WTC11 (cell line): Measurements from ENCODE around the gene LRRIQ1. TPM values are rescaled to one million over a fixed set of nuclear protein-coding genes. Genes with fewer than 3 reads are reported as not detected.

Experiments used
- ATAC-seq: fragments of 200-7000 bp; cut with Tn5 transposase; 2 replicates; pipeline ENCODE4 v1.10.0; 2021; ENCODE audit warnings: mild to moderate bottlenecking, moderate library complexity
- CTCF ChIA-PET: fragments of 300-600 bp; sonication (Branson Sonifier 250); formaldehyde crosslinking; loops from one replicate; lab custom pipeline; 2021; ENCODE audit warnings: antibody characterized with exemption; lab: Charles Lee
- POLR2A ChIA-PET: fragments of 350-600 bp; sonication (Branson Sonifier 250); formaldehyde crosslinking; loops from one replicate; lab custom pipeline; 2021; ENCODE audit warnings: antibody characterized with exemption; lab: Charles Lee
- DNase-seq: peaks from one replicate; pipeline ENCODE4 v3.0.0; 2021; ENCODE audit warnings: low spot score
- H3K27ac Mint-ChIP-seq: 2 replicates; pipeline ENCODE4 v1.8.0; 2021; ENCODE audit warnings: mixed read lengths
- H3K27me3 Mint-ChIP-seq: 2 replicates; pipeline ENCODE4 v1.8.0; 2021; ENCODE audit warnings: low read depth, mild to moderate bottlenecking, moderate library complexity, mixed read lengths
- H3K36me3 Mint-ChIP-seq: 2 replicates; pipeline ENCODE4 v1.8.0; 2021; ENCODE audit warnings: mixed read lengths
- H3K4me1 Mint-ChIP-seq: 2 replicates; pipeline ENCODE4 v1.8.0; 2022; ENCODE audit warnings: mixed read lengths
- H3K4me3 Mint-ChIP-seq: 2 replicates; pipeline ENCODE4 v1.8.0; 2021; ENCODE audit warnings: mild to moderate bottlenecking, moderate library complexity, mixed read lengths
- H3K9me3 Mint-ChIP-seq: 2 replicates; pipeline ENCODE4 v1.8.0; 2021; ENCODE audit warnings: mixed read lengths
- AR ChIP-seq: fragments of 250-450 bp; sonication (Bioruptor Pico); IDR thresholded peaks from 2 replicates; pipeline ENCODE4 v1.9.0; 2021; ENCODE audit warnings: mild to moderate bottlenecking
- ATF2 ChIP-seq: sonication (generic); formaldehyde crosslinking; IDR thresholded peaks from 2 replicates; pipeline ENCODE4 v1.8.1; 2022; ENCODE audit warnings: low read depth, missing genetic modification reagents, borderline replicate concordance
- CBFB ChIP-seq: sonication (generic); formaldehyde crosslinking; IDR thresholded peaks from 2 replicates; pipeline ENCODE4 v1.8.1; 2022; ENCODE audit warnings: mild to moderate bottlenecking, low read depth, missing genetic modification reagents
- E2F1 ChIP-seq: sonication (generic); formaldehyde crosslinking; IDR thresholded peaks from 2 replicates; pipeline ENCODE4 v1.8.0; 2022; ENCODE audit warnings: mild to moderate bottlenecking, missing genetic modification reagents
- EMX1 ChIP-seq: fragments of 250-450 bp; sonication (Bioruptor Pico); IDR thresholded peaks from 2 replicates; pipeline ENCODE4 v1.8.0; 2021; ENCODE audit warnings: mild to moderate bottlenecking
- ESRRA ChIP-seq: sonication (generic); formaldehyde crosslinking; IDR thresholded peaks from 2 replicates; pipeline ENCODE4 v1.8.1; 2022; ENCODE audit warnings: mild to moderate bottlenecking, missing genetic modification reagents, borderline replicate concordance
- GRHL2 ChIP-seq: fragments of 250-450 bp; sonication (Bioruptor Pico); IDR thresholded peaks from 2 replicates; pipeline ENCODE4 v1.8.0; 2022; ENCODE audit warnings: mild to moderate bottlenecking, moderate library complexity; ENCODE audit not compliant: insufficient replicate concordance, severe bottlenecking
- IRF1 ChIP-seq: sonication (generic); formaldehyde crosslinking; IDR thresholded peaks from 2 replicates; pipeline ENCODE4 v1.8.0; 2023; ENCODE audit warnings: missing genetic modification reagents
- MYBL2 ChIP-seq: sonication (generic); formaldehyde crosslinking; IDR thresholded peaks from 2 replicates; pipeline ENCODE4 v1.8.1; 2023; ENCODE audit warnings: mild to moderate bottlenecking, moderate library complexity, missing genetic modification reagents
- SMAD4 ChIP-seq: sonication (generic); formaldehyde crosslinking; IDR thresholded peaks from 2 replicates; pipeline ENCODE4 v1.8.0; 2022; ENCODE audit warnings: mild to moderate bottlenecking, missing genetic modification reagents
- SOX15 ChIP-seq: fragments of 250-450 bp; sonication (Bioruptor Pico); IDR thresholded peaks from 2 replicates; pipeline ENCODE4 v1.9.0; 2021; ENCODE audit warnings: mild to moderate bottlenecking
- TP53 ChIP-seq: sonication (generic); formaldehyde crosslinking; IDR thresholded peaks from 2 replicates; pipeline ENCODE4 v1.8.1; 2023; ENCODE audit warnings: mild to moderate bottlenecking, missing genetic modification reagents
- ZNF121 ChIP-seq: sonication (generic); formaldehyde crosslinking; IDR thresholded peaks from 2 replicates; pipeline ENCODE4 v1.8.0; 2023; ENCODE audit warnings: missing genetic modification reagents
- ZNF263 ChIP-seq: sonication (generic); formaldehyde crosslinking; IDR thresholded peaks from 2 replicates; pipeline ENCODE4 v1.8.1; 2022; ENCODE audit warnings: low read depth, mild to moderate bottlenecking, moderate library complexity, missing genetic modification reagents
- ZNF396 ChIP-seq: fragments of 250-450 bp; sonication (Bioruptor Pico); IDR thresholded peaks from 2 replicates; pipeline ENCODE4 v1.8.0; 2021; ENCODE audit warnings: mild to moderate bottlenecking, moderate library complexity, borderline replicate concordance
- ZNF423 ChIP-seq: fragments of 250-450 bp; sonication (Bioruptor Pico); IDR thresholded peaks from 2 replicates; pipeline ENCODE4 v2.1.2; 2022; ENCODE audit warnings: mild to moderate bottlenecking, moderate library complexity
- ZNF425 ChIP-seq: fragments of 250-450 bp; sonication (Bioruptor Pico); conservative IDR thresholded peaks from 2 replicates; pipeline ENCODE4 v1.9.0; 2021; ENCODE audit warnings: mild to moderate bottlenecking
- ZNF532 ChIP-seq: fragments of 250-450 bp; sonication (Bioruptor Pico); IDR thresholded peaks from 2 replicates; pipeline ENCODE4 v1.9.0; 2021; ENCODE audit warnings: mild to moderate bottlenecking, borderline replicate concordance
- ZNF671 ChIP-seq: fragments of 250-450 bp; sonication (Bioruptor Pico); IDR thresholded peaks from 2 replicates; pipeline ENCODE4 v1.8.0; 2021; ENCODE audit warnings: mild to moderate bottlenecking
- total RNA-seq: library from RNA; stranded (reverse); gene quantifications from 3 replicates; pipeline ENCODE4 v1.2.3, GENCODE V29; 2021

The LRRIQ1 gene
- total RNA-seq, 1 experiment from 2014 or later: 1.3 TPM

- CTCF ChIA-PET: no interaction called here
- H3K9me3 Mint-ChIP-seq: no peaks in the 10 kb centered on the region
These were observed 49.6 kb upstream of the LRRIQ1 start for GRCh38 chr12:84986586-84986985.

GRCh38 chr12:84994426-84994825 lies 41.7 kb upstream of the LRRIQ1 start:
- Mint-ChIP-seq H3K27me3 (no peaks in the 10 kb centered on the region), H3K9me3 (peaks cover 13% of the 10 kb centered on the region), H3K27ac (no peak overlapping the region), H3K4me1 (peaks cover 25% of the 10 kb centered on the region), H3K4me3 (no peak overlapping the region), H3K36me3 (no peaks in the 10 kb centered on the region)
- no peak for ATAC-seq
- no peak for DNase-seq
- TF ChIP-seq CBFB (CRISPR knock-in tag) (no peak), SMAD4 (CRISPR knock-in tag) (no peak), TP53 (CRISPR knock-in tag) (no peak), AR (CRISPR knock-in tag) (no peak), GRHL2 (CRISPR knock-in tag) (no peak), EMX1 (CRISPR knock-in tag) (no peak)
- ChIA-PET POLR2A (no interaction called here), CTCF (no interaction called here)

More at GRCh38 chr12:84986586-84986985, 49.6 kb upstream of the LRRIQ1 start:
- no peak for DNase-seq
- Mint-ChIP-seq H3K36me3 (no peaks in the 10 kb centered on the region), H3K27ac (no peak overlapping the region), H3K27me3 (no peaks in the 10 kb centered on the region), H3K4me1 (peaks cover 9% of the 10 kb centered on the region), H3K4me3 (no peak overlapping the region)
- no peak for ATAC-seq
- TF ChIP-seq ZNF396: no peak
- no peak for TF ChIP-seq ATF2 (CRISPR knock-in tag)
- TF ChIP-seq SOX15: no peak
- no peak for TF ChIP-seq ZNF671
- no peak for TF ChIP-seq ZNF423 (CRISPR knock-in tag)
- no peak for TF ChIP-seq ZNF263 (CRISPR knock-in tag)
- no peak for TF ChIP-seq IRF1 (CRISPR knock-in tag)
- POLR2A ChIA-PET: no interaction called here

- ChIA-PET POLR2A (no interaction called here), CTCF (no interaction called here)
- Mint-ChIP-seq H3K4me1 (peaks cover 28% of the 10 kb centered on the region), H3K27me3 (no peaks in the 10 kb centered on the region), H3K9me3 (peaks cover 13% of the 10 kb centered on the region), H3K36me3 (no peaks in the 10 kb centered on the region), H3K27ac (no peak overlapping the region), H3K4me3 (no peak overlapping the region)
- ATAC-seq (no peak), DNase-seq (no peak)
- TF ChIP-seq ATF2 (CRISPR knock-in tag) (no peak), TP53 (CRISPR knock-in tag) (no peak), E2F1 (no peak), ESRRA (CRISPR knock-in tag) (no peak), ZNF532 (CRISPR knock-in tag) (no peak), ZNF425 (CRISPR knock-in tag) (no peak), MYBL2 (CRISPR knock-in tag) (no peak), ZNF121 (CRISPR knock-in tag) (no peak)
These were observed 40.5 kb upstream of the LRRIQ1 start for GRCh38 chr12:84995641-84996040.
